H1 (cell line): ENCODE data around the gene ATP2A3. TPM values are rescaled to one million over a fixed set of nuclear protein-coding genes. Genes with fewer than 3 reads are reported as not detected.

Source experiments
- BRCA1 ChIP-seq: IDR thresholded peaks from 2 replicates; pipeline ENCODE4 v1.6.1; 2012; ENCODE audit warnings: low read depth, low read length, improper control_type of control experiment
- NRF1 ChIP-seq: IDR thresholded peaks from 2 replicates; pipeline ENCODE4 v1.6.1; 2011; ENCODE audit warnings: mild to moderate bottlenecking, low read depth, low read length, improper control_type of control experiment
- polyA plus RNA-seq, 7 experiments: library from polyadenylated mRNA; depleted of rRNA in 3 of 7; stranded (reverse) in 5 of 7; unstranded in 2 of 7; fragments of >200 nt in 5 of 7; fragments of 200-250 nt in 2 of 7; gene quantifications; 1 replicate in 5 of 7; 2 replicates in 1 of 7; 4 replicates in 1 of 7; pipeline versions ENCODE4 v1.2.1 to v1.2.3, GENCODE V29; 2011 to 2013; ENCODE audit warnings: missing spikeins in 2 of 7, mixed read lengths in 2 of 7
- total RNA-seq: library from RNA; stranded (reverse); fragmentation: NEBNext Ultra II Directional; extraction: Animal tissue kit (Norgen Biotek cat#: 25700); gene quantifications from 2 replicates; pipeline ENCODE4 v1.2.1, GENCODE V29; 2021

The ATP2A3 gene
- total and polyA plus RNA-seq, 2 of the 8 experiments (the other 6 are each of a cell fraction or from before 2014, with no cell fraction given) = 18.4 to 32.5 TPM

DNA sequence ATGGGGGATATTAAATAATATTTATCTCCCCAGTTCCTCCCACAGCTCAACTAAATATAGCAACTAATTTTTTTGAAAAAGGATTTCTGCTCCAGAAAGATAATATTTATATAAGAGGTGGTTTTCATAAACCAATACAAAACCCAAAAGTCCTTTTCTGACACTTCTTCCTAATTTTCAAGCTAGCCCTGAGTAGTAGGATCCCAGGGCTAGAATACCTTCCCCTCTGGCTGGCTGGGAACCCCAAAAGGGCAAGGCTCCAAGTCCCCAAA is 1.3 kb downstream of the ATP2A3 start (continued):
- TF ChIP-seq BRCA1 = no peak
- no peak for TF ChIP-seq NRF1
- TF ChIP-seq, all 59 proteins: peak for 0
